ENCODE results near the gene TCP11L2. TPM values are rescaled to one million over a fixed set of nuclear protein-coding genes. Genes with fewer than 3 reads are reported as not detected.

Gene TCP11L2
- total and polyA plus RNA-seq, 2 of the 13 experiments (the other 11 are each of a cell fraction or from before 2014, with no cell fraction given) = 4.6 to 24.1 TPM

DNA sequence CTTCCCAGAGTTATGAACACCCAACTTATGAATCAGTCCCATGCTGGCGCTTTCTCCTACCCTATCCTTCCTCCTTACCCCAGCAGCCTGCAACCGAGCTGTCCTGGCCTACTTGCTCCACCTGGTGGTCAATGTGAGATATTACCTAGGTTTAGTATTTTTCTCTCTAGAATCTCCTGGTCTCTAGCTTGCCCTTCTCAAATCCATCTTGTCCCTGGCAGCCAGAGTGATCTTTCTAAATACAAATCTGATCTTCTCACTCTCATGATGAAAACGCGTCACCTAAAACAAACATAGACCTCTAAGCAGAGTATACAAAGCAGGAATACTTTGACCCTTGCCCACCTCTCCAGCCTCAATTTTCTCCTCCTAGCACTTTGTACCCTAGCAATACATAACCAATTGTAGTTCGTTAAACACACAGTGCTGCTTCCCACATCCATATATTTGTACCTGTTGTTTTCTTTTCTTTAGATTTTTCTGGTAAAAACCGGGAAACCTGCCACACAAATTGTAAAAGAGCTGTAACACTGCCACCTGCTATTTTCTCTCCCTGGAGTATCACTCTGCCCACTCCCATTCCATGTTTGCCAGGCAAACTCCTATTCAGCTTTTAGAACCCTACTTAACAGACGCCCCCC lies 20.0 kb upstream of the TCP11L2 start (continued):
- no peak for TF ChIP-seq SATB2 (CRISPR knock-in tag; IDR thresholded peaks at IDR 0.05)
- TF ChIP-seq, protein P1, sequence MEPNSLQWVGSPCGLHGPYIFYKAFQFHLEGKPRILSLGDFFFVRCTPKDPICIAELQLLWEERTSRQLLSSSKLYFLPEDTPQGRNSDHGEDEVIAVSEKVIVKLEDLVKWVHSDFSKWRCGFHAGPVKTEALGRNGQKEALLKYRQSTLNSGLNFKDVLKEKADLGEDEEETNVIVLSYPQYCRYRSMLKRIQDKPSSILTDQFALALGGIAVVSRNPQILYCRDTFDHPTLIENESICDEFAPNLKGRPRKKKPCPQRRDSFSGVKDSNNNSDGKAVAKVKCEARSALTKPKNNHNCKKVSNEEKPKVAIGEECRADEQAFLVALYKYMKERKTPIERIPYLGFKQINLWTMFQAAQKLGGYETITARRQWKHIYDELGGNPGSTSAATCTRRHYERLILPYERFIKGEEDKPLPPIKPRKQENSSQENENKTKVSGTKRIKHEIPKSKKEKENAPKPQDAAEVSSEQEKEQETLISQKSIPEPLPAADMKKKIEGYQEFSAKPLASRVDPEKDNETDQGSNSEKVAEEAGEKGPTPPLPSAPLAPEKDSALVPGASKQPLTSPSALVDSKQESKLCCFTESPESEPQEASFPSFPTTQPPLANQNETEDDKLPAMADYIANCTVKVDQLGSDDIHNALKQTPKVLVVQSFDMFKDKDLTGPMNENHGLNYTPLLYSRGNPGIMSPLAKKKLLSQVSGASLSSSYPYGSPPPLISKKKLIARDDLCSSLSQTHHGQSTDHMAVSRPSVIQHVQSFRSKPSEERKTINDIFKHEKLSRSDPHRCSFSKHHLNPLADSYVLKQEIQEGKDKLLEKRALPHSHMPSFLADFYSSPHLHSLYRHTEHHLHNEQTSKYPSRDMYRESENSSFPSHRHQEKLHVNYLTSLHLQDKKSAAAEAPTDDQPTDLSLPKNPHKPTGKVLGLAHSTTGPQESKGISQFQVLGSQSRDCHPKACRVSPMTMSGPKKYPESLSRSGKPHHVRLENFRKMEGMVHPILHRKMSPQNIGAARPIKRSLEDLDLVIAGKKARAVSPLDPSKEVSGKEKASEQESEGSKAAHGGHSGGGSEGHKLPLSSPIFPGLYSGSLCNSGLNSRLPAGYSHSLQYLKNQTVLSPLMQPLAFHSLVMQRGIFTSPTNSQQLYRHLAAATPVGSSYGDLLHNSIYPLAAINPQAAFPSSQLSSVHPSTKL (CRISPR knock-in tag; IDR thresholded peaks at IDR 0.05) = peak; percentile 99
- TF ChIP-seq CBFB (CRISPR knock-in tag; IDR thresholded peaks at IDR 0.05) = no peak; the same call in 1 of the 2 replicates
- TF ChIP-seq, protein P2, sequence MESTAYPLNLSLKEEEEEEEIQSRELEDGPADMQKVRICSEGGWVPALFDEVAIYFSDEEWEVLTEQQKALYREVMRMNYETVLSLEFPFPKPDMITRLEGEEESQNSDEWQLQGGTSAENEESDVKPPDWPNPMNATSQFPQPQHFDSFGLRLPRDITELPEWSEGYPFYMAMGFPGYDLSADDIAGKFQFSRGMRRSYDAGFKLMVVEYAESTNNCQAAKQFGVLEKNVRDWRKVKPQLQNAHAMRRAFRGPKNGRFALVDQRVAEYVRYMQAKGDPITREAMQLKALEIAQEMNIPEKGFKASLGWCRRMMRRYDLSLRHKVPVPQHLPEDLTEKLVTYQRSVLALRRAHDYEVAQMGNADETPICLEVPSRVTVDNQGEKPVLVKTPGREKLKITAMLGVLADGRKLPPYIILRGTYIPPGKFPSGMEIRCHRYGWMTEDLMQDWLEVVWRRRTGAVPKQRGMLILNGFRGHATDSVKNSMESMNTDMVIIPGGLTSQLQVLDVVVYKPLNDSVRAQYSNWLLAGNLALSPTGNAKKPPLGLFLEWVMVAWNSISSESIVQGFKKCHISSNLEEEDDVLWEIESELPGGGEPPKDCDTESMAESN (CRISPR knock-in tag; conservative IDR thresholded peaks at IDR 0.05) = 0 out of 2 replicates have a peak, but pooled peaks have one; percentile 19
- TF ChIP-seq HOXD1 (CRISPR knock-in tag; IDR thresholded peaks at IDR 0.05) = peak; percentile 96
- TF ChIP-seq, protein P3, sequence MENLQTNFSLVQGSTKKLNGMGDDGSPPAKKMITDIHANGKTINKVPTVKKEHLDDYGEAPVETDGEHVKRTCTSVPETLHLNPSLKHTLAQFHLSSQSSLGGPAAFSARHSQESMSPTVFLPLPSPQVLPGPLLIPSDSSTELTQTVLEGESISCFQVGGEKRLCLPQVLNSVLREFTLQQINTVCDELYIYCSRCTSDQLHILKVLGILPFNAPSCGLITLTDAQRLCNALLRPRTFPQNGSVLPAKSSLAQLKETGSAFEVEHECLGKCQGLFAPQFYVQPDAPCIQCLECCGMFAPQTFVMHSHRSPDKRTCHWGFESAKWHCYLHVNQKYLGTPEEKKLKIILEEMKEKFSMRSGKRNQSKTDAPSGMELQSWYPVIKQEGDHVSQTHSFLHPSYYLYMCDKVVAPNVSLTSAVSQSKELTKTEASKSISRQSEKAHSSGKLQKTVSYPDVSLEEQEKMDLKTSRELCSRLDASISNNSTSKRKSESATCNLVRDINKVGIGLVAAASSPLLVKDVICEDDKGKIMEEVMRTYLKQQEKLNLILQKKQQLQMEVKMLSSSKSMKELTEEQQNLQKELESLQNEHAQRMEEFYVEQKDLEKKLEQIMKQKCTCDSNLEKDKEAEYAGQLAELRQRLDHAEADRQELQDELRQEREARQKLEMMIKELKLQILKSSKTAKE (CRISPR knock-in tag; IDR thresholded peaks at IDR 0.05; ENCODE audit: borderline replicate concordance) = peak; percentile 79
- TF ChIP-seq, protein P4, sequence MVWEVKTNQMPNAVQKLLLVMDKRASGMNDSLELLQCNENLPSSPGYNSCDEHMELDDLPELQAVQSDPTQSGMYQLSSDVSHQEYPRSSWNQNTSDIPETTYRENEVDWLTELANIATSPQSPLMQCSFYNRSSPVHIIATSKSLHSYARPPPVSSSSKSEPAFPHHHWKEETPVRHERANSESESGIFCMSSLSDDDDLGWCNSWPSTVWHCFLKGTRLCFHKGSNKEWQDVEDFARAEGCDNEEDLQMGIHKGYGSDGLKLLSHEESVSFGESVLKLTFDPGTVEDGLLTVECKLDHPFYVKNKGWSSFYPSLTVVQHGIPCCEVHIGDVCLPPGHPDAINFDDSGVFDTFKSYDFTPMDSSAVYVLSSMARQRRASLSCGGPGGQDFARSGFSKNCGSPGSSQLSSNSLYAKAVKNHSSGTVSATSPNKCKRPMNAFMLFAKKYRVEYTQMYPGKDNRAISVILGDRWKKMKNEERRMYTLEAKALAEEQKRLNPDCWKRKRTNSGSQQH (CRISPR knock-in tag; IDR thresholded peaks at IDR 0.05; ENCODE audit: low read depth) = peak; percentile 60; the same call in 1 of the 2 replicates
- TF ChIP-seq ZNF329 (CRISPR knock-in tag; IDR thresholded peaks at IDR 0.05; ENCODE audit: low read depth) = no peak
- TF ChIP-seq, protein P5, sequence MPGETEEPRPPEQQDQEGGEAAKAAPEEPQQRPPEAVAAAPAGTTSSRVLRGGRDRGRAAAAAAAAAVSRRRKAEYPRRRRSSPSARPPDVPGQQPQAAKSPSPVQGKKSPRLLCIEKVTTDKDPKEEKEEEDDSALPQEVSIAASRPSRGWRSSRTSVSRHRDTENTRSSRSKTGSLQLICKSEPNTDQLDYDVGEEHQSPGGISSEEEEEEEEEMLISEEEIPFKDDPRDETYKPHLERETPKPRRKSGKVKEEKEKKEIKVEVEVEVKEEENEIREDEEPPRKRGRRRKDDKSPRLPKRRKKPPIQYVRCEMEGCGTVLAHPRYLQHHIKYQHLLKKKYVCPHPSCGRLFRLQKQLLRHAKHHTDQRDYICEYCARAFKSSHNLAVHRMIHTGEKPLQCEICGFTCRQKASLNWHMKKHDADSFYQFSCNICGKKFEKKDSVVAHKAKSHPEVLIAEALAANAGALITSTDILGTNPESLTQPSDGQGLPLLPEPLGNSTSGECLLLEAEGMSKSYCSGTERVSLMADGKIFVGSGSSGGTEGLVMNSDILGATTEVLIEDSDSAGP (CRISPR knock-in tag; IDR thresholded peaks at IDR 0.05; ENCODE audit: borderline replicate concordance) = no peak
- TF ChIP-seq DMAP1 (CRISPR knock-in tag; IDR thresholded peaks at IDR 0.05) = peak; percentile 57; the same call in 1 of the 2 replicates
- no peak for TF ChIP-seq ZNF724P (CRISPR knock-in tag; IDR thresholded peaks at IDR 0.05; ENCODE audit: borderline replicate concordance)
- TF ChIP-seq PLSCR1 (CRISPR knock-in tag; IDR thresholded peaks at IDR 0.05; ENCODE audit: borderline replicate concordance) = no peak
- no peak for TF ChIP-seq PRDM4 (CRISPR knock-in tag; IDR thresholded peaks at IDR 0.05; ENCODE audit: borderline replicate concordance)
